ENCODE data around the gene FAM72C. TPM values are rescaled to one million over a fixed set of nuclear protein-coding genes. Genes with fewer than 3 reads are reported as not detected.
"Not testable (repeated sequence)": the region's sequence is repeated elsewhere in the genome, so short reads cannot be mapped to it uniquely, and the experiment has no call there.

The FAM72C gene
- total and polyA plus RNA-seq, 4 donors: 0.09 to 1.5 (median 0.33) TPM

- H3K4me3 ChIP-seq; H3K4me1 ChIP-seq (ENCODE audit: control insufficient read depth in 5 of 5, insufficient read depth in 5 of 5, low read length in 5 of 5); H3K9ac ChIP-seq (ENCODE audit: insufficient read depth in 1 of 2, low read length in 2 of 2); H3K36me3 ChIP-seq (ENCODE audit: control insufficient read depth in 4 of 4, insufficient read depth in 4 of 4, low read length in 4 of 4); DNase-seq; H3K27me3 ChIP-seq (ENCODE audit: control insufficient read depth in 3 of 3, insufficient read depth in 3 of 3, low read length in 2 of 3); H3K27ac ChIP-seq (ENCODE audit: low read depth in 1 of 2, low read length in 1 of 2); H3K9me3 ChIP-seq (ENCODE audit: control insufficient read depth in 4 of 4, insufficient read depth in 3 of 4, low read length in 3 of 4): not testable (repeated sequence)
- peak; percentile 35 for ATAC-seq (ENCODE audit: insufficient read depth, low FRiP score)
- WGBS, 2 donors: no CpG with 5 or more reads among the region's 7 CpGs
Observed at GRCh38 chr1:143943319-143943978, 28.3 kb downstream of the FAM72C start.

GRCh38 chr1:143942238-143942860 is 29.4 kb downstream of the FAM72C start:
- not testable (repeated sequence) for H3K4me3 ChIP-seq; H3K4me1 ChIP-seq (ENCODE audit: control insufficient read depth in 5 of 5, insufficient read depth in 5 of 5, low read length in 5 of 5); H3K27me3 ChIP-seq (ENCODE audit: control insufficient read depth in 3 of 3, insufficient read depth in 3 of 3, low read length in 2 of 3); H3K9ac ChIP-seq (ENCODE audit: insufficient read depth in 1 of 2, low read length in 2 of 2); H3K27ac ChIP-seq (ENCODE audit: low read depth in 1 of 2, low read length in 1 of 2); H3K9me3 ChIP-seq (ENCODE audit: control insufficient read depth in 4 of 4, insufficient read depth in 3 of 4, low read length in 3 of 4); H3K36me3 ChIP-seq (ENCODE audit: control insufficient read depth in 4 of 4, insufficient read depth in 4 of 4, low read length in 4 of 4); DNase-seq; ATAC-seq (ENCODE audit: insufficient read depth, low FRiP score)
- no CpG with 5 or more reads among the region's 1 CpG for WGBS, 2 donors

GRCh38 chr1:143939666-143940065 is 32.1 kb downstream of the FAM72C start:
- not testable (repeated sequence) for H3K9me3 ChIP-seq (ENCODE audit: control insufficient read depth in 4 of 4, insufficient read depth in 3 of 4, low read length in 3 of 4); H3K9ac ChIP-seq (ENCODE audit: insufficient read depth in 1 of 2, low read length in 2 of 2); DNase-seq; H3K27ac ChIP-seq (ENCODE audit: low read depth in 1 of 2, low read length in 1 of 2); H3K36me3 ChIP-seq (ENCODE audit: control insufficient read depth in 4 of 4, insufficient read depth in 4 of 4, low read length in 4 of 4); H3K4me1 ChIP-seq (ENCODE audit: control insufficient read depth in 5 of 5, insufficient read depth in 5 of 5, low read length in 5 of 5); ATAC-seq (ENCODE audit: insufficient read depth, low FRiP score); H3K4me3 ChIP-seq; H3K27me3 ChIP-seq (ENCODE audit: control insufficient read depth in 3 of 3, insufficient read depth in 3 of 3, low read length in 2 of 3)
- no CpG with 5 or more reads among the region's 2 CpGs for WGBS, 2 donors

GRCh38 chr1:143938922-143939321 is 32.9 kb downstream of the FAM72C start:
- no CpG with 5 or more reads among the region's 2 CpGs for WGBS, 2 donors
- H3K9me3 ChIP-seq (ENCODE audit: control insufficient read depth in 4 of 4, insufficient read depth in 3 of 4, low read length in 3 of 4); DNase-seq; H3K36me3 ChIP-seq (ENCODE audit: control insufficient read depth in 4 of 4, insufficient read depth in 4 of 4, low read length in 4 of 4); H3K9ac ChIP-seq (ENCODE audit: insufficient read depth in 1 of 2, low read length in 2 of 2); H3K27ac ChIP-seq (ENCODE audit: low read depth in 1 of 2, low read length in 1 of 2); H3K27me3 ChIP-seq (ENCODE audit: control insufficient read depth in 3 of 3, insufficient read depth in 3 of 3, low read length in 2 of 3); H3K4me1 ChIP-seq (ENCODE audit: control insufficient read depth in 5 of 5, insufficient read depth in 5 of 5, low read length in 5 of 5); H3K4me3 ChIP-seq; ATAC-seq (ENCODE audit: insufficient read depth, low FRiP score): not testable (repeated sequence)

GRCh38 chr1:143936457-143937115 is 35.2 kb downstream of the FAM72C start:
- not testable (repeated sequence) for H3K9ac ChIP-seq (ENCODE audit: insufficient read depth in 1 of 2, low read length in 2 of 2); H3K27me3 ChIP-seq (ENCODE audit: control insufficient read depth in 3 of 3, insufficient read depth in 3 of 3, low read length in 2 of 3); H3K9me3 ChIP-seq (ENCODE audit: control insufficient read depth in 4 of 4, insufficient read depth in 3 of 4, low read length in 3 of 4); H3K4me3 ChIP-seq; H3K27ac ChIP-seq (ENCODE audit: low read depth in 1 of 2, low read length in 1 of 2); H3K4me1 ChIP-seq (ENCODE audit: control insufficient read depth in 5 of 5, insufficient read depth in 5 of 5, low read length in 5 of 5); H3K36me3 ChIP-seq (ENCODE audit: control insufficient read depth in 4 of 4, insufficient read depth in 4 of 4, low read length in 4 of 4)
- 3 to 13% methylated on average over 2 to 5 of the region's 8 CpGs for whole genome bisulfite sequencing, 2 donors
- TF ChIP-seq CTCF (IDR thresholded peaks at IDR 0.05; ENCODE audit: control extremely low read depth, extremely low read depth): peak; percentile 39
- DNase-seq (peak in 2 of 3 donors; percentile 2 to 10), ATAC-seq (ENCODE audit: insufficient read depth, low FRiP score) (peak; percentile 77)

GRCh38 chr1:143919127-143919526 is 52.7 kb downstream of the FAM72C start:
- not testable (repeated sequence) for H3K9ac ChIP-seq (ENCODE audit: insufficient read depth in 1 of 2, low read length in 2 of 2); H3K4me1 ChIP-seq (ENCODE audit: control insufficient read depth in 5 of 5, insufficient read depth in 5 of 5, low read length in 5 of 5); H3K27me3 ChIP-seq (ENCODE audit: control insufficient read depth in 3 of 3, insufficient read depth in 3 of 3, low read length in 2 of 3); H3K27ac ChIP-seq (ENCODE audit: low read depth in 1 of 2, low read length in 1 of 2); H3K36me3 ChIP-seq (ENCODE audit: control insufficient read depth in 4 of 4, insufficient read depth in 4 of 4, low read length in 4 of 4); H3K4me3 ChIP-seq; H3K9me3 ChIP-seq (ENCODE audit: control insufficient read depth in 4 of 4, insufficient read depth in 3 of 4, low read length in 3 of 4); DNase-seq; ATAC-seq (ENCODE audit: insufficient read depth, low FRiP score)
- no CpG with 5 or more reads among the region's 2 CpGs for WGBS, 2 donors

- DNase-seq; H3K9me3 ChIP-seq (ENCODE audit: control insufficient read depth in 4 of 4, insufficient read depth in 3 of 4, low read length in 3 of 4); H3K4me1 ChIP-seq (ENCODE audit: control insufficient read depth in 5 of 5, insufficient read depth in 5 of 5, low read length in 5 of 5); H3K36me3 ChIP-seq (ENCODE audit: control insufficient read depth in 4 of 4, insufficient read depth in 4 of 4, low read length in 4 of 4); ATAC-seq (ENCODE audit: insufficient read depth, low FRiP score); H3K4me3 ChIP-seq; H3K9ac ChIP-seq (ENCODE audit: insufficient read depth in 1 of 2, low read length in 2 of 2); H3K27ac ChIP-seq (ENCODE audit: low read depth in 1 of 2, low read length in 1 of 2); H3K27me3 ChIP-seq (ENCODE audit: control insufficient read depth in 3 of 3, insufficient read depth in 3 of 3, low read length in 2 of 3): not testable (repeated sequence)
- WGBS, 2 donors: 61 to 73% methylated on average over 1 of the region's 3 CpGs
Observed at GRCh38 chr1:143918552-143918951, 53.2 kb downstream of the FAM72C start.
